PC-9 (cell line): ENCODE results near the gene CD300H.

Source experiments
- EZH2 ChIP-seq: fragments of 200-600 bp; sonication (generic); IDR thresholded peaks from 2 replicates; pipeline ENCODE4 v1.8.0; 2017; ENCODE audit warnings: antibody characterized with exemption, low read depth
- TF ChIP-seq, protein P1 (sequence below): fragments of 200-600 bp; sonication (generic); conservative IDR thresholded peaks from 2 replicates; pipeline ENCODE4 v1.6.1; 2017; ENCODE audit warnings: mixed run types, antibody characterized with exemption, mild to moderate bottlenecking, moderate library complexity

GRCh38 chr17:74549343-74549742 lies 18.0 kb downstream of the CD300H start:
- TF ChIP-seq, protein P1, sequence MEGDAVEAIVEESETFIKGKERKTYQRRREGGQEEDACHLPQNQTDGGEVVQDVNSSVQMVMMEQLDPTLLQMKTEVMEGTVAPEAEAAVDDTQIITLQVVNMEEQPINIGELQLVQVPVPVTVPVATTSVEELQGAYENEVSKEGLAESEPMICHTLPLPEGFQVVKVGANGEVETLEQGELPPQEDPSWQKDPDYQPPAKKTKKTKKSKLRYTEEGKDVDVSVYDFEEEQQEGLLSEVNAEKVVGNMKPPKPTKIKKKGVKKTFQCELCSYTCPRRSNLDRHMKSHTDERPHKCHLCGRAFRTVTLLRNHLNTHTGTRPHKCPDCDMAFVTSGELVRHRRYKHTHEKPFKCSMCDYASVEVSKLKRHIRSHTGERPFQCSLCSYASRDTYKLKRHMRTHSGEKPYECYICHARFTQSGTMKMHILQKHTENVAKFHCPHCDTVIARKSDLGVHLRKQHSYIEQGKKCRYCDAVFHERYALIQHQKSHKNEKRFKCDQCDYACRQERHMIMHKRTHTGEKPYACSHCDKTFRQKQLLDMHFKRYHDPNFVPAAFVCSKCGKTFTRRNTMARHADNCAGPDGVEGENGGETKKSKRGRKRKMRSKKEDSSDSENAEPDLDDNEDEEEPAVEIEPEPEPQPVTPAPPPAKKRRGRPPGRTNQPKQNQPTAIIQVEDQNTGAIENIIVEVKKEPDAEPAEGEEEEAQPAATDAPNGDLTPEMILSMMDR: no peak
- TF ChIP-seq EZH2: no peak
